Fibroblast of skin of right quadriceps (primary cell): Measurements from ENCODE around the gene IL17C.

Experiments
- DNase-seq: peaks from one replicate; pipeline ENCODE4 v3.0.0-alpha.2; 2013

IL17C gene

DNA sequence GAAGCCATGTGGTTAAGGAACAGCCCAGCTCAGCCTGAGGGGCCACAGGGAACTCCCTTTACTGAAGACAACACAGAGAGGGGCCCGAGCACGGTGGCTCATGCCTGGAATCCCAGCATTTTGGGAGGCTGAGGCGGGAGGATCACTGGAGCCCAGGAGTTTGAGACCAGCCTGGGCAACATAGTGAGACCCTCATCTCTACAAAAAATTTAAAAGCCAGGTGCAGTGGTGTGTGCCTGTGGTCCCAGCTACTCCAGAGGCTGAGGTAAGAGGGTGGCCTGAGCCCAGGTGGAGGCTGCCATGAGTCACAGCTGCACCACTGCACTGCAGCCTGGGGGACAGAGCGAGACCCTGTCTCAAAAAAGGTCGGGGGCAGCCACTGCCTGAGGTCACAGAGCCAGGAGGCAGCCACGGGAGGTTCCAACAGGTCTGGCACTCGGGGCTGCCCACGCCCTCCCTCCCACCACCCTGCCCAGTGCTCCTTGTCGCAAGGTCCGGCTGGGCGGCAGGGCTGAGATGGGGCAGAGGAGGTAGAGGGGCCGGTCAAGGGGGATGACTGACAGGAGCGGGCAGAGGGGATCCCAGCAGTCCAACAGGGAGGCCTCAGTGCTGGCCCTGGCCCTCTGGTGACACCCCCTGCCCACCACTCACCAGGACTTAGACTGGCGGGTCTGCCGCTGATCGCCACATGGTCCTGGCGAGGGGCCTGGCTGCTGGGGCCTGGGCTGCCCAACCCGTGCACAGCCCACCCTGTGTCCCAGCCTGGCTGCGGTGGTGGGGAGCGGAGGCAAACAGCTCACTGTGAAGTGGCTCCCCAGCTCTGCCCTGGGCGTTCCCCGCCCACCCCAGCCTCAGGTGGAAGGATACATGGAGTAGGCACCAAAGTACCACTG is 9.1 kb downstream of the IL17C start:
- DNase-seq = no peak

DNA sequence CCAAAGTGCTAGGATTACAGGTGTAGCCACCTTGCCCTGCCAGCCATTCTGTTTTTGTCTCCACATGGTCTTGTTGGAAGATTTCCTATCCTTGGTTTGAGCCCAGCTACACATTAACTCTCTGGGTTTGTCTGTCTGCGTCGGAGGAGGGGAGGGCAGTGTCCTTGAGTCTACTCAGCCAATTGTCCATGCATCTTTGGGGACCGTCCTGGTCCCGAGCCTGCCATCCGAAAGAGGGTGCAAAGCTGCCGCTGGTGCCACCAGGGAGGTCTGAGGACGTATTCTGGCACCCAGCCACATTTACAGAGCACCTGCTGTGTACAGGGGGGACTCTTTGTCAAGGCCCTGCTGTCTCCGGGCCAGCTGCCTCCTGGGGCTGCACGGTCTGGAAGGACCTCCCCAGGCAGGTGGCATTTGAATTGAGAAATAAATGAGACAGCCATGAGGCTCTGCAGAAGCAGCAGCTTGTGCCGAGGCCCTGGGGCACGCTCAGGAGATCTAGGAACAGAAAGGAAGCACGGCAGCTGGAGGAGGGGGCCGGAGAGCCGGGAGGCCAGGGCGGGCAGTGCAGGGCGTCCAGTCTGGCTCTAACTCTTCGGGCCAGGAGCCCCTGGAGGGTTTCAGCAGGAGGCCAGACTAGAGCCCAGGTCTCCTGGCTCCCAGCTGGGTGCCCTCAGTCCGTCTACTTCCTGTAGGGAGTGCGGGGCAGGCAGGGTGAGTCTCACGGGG is 11.0 kb downstream of the IL17C start:
- no peak for DNase-seq

- DNase-seq = no peak
Observed at GRCh38 chr16:88649924-88650748, 11.8 kb downstream of the IL17C start.

DNA sequence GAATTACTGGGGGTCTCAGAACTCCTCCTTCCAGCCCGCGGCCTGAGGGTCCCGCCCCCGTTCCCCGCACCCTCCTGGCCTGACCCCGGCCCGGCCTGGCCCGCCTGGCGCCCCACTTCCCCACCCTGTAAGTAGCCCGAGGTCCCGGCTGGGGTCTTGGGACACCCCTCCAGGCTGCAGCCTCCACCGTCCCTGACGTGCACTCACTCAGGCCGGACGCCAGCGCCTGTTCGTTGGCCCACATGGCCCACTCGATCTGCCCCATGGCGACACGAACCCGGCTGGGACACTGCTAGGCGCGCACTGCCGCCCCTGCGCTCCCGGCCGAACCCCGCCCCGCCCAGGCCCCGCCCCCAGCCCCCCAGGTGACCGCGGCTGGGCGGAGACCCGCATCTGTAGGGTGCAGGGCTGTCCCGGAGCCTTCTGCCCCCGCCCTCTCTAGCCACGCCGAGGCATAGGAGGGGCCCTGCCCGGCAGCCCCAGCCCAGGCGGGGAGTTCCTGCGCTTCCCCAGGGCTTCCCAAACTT is 12.4 kb downstream of the IL17C start, which contains the start of gene CYBA:
CYBA (minus strand) TSS at position 305 of the 527 bp plus-strand sequence; CDS start at position 265, 40 bp downstream.
- DNase-seq = peak; percentile 52

DNA sequence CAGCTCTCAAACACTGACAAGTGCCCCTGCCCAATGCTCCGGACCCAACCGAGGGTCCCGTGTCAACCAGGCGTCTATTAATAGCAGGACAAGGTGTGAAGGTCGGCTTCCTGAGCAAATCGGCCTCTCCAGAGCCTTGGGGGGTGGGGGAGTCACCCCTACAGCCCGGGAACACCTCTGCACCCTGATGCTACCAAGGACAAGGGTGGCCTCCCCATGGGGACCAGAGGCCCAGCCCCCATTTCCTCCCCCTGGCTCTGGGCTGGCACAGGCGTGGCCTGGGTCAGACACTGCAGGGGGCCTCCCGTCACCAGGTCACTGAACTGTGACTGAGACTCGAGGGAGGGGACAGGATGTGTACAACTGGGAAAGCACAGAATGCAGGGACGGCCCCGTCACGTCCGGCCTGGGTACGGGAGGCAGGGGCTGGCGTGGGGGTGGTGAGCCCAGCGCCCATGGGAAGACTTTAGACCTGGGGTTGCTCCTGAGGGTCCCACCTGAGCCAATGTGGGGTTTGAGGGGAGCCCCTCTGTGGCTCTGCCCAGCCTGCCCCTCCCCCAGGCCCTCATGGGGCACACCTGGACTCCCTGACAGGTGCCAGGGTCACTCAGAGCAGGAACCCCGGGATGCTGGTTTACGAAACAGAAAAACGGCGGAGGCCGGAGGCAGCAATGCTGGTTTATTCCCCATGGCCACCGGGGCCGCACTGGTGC is 13.1 kb downstream of the IL17C start:
- DNase-seq = no peak

DNA sequence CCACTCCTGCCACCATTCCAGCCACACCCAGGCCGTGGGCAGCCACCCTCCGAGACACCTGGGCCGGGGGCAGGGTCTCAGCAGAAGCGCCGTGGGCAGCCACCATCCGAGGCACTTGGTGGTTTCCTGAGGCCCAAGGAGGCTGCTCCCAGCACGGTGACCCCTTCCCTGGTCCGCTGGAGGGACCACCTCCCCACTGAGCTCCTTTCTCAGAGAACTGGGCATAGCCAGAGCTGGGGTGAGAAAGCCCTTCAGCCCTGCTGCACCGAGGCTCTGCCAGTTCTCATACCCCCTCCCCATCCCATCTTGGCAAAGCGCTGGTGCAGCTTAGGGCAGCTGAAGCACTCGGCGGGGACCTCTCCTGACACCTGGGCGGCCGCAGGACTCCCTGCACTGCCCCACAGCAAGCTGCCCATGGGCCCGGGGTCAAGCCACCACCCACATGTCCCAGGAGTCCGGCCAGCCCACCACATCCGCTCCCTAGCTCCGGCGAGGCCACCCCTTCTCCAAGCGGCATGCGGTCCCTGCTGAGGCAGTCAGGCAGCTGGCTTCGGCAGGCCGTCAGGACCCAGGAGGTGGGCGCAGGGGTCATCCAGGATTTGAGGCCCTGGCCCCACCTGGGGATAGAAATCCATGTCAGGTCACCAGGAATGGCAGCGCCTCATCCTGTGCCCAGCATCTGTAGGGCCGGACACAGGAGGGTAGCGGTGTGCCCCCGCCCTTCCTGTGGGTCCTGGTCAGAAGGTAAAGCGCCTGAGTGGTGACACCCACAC is 13.8 kb downstream of the IL17C start:
- no peak for DNase-seq

GRCh38 chr16:88652762-88653063 is 14.3 kb downstream of the IL17C start:
- no peak for DNase-seq

- DNase-seq = no peak
Observed at GRCh38 chr16:88653101-88653500, 14.7 kb downstream of the IL17C start.

DNA sequence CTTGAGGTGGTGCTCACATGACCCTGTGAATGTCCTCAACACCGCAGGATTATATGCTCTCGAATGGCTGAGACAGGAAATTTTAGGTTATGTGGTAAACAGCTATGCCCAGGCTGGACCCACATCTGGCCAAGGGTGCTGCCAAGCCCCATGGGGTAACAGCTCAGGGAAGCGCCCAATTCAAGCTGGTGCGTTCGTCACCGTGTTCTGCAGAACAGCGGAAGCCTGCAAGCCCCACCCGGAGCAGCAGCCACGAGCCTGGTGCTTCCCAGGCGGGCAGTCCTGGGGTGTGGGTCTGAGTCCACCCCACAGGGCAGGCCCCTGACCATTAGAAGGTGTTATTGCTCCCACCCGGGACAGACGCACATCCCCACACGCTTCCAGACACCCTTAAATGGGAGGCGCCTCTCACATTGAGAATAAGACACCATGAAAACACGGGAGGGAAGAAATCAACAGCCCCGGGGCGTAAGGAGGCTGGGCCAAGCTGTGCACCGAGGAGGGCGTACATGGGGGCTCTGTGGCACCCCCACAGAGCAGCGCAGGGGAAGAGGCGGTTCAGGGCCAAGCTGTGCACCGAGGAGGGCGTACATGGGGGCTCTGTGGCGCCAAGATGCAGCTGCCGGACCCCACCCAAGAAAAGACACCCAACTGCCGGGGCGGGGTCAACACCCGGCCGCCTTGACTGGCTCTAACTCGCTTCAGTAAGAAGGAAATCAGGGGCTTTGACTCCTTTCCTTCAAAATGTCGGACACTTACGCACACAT is 15.4 kb downstream of the IL17C start:
- no peak for DNase-seq

- DNase-seq = no peak
Observed at GRCh38 chr16:88654363-88655052, 16.1 kb downstream of the IL17C start.

GRCh38 chr16:88655053-88655732 is 16.8 kb downstream of the IL17C start:
- no peak for DNase-seq

DNA sequence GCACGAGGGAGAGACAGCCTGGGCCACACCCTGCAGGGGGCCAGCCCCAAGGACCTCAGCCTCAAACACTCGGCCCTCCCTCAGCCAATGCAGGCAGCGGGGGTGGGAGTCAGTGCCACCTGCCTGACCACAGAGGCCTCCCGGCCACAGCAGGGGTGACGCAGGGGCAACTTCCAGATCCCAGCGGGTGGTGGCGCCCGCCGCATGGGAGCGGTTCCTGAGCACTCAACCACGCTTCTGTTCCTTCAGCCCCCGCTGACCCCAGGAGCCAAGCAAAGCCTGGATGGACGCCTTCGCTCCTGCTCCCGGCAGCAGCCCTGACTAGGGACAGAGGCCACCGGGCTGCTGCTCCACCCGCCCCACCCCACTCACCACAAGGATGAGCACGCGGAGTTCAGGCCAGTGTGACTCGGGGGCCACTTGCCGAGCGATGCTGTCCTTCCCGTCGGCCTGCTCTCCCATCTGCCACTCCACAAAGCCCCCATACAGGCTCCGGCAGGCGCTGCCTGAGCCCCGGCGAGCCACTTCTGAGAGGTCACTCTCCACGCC is 17.4 kb downstream of the IL17C start:
- DNase-seq = no peak

- no peak for DNase-seq
Observed at GRCh38 chr16:88656291-88656980, 18.1 kb downstream of the IL17C start.

DNA sequence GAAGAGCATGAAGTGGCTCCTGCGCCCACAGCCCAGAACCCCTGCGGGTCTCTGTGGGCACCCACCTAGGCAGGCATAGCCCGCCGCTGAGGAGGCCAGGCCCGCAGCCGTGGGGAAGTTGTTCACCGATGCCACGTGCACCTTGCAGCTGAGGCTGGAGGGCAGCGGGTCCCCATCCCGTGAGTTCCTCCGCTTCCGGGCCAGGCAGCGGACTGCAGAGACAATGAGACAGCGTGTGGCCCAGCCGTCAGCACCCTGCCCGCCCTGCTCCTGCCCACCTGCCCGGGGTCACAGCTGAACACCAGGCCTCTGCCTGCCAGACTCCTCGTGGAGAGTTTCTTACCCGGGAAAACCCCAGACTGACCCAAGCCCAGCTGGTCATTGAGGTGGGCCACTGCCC is 19.0 kb downstream of the IL17C start:
- DNase-seq = no peak

DNA sequence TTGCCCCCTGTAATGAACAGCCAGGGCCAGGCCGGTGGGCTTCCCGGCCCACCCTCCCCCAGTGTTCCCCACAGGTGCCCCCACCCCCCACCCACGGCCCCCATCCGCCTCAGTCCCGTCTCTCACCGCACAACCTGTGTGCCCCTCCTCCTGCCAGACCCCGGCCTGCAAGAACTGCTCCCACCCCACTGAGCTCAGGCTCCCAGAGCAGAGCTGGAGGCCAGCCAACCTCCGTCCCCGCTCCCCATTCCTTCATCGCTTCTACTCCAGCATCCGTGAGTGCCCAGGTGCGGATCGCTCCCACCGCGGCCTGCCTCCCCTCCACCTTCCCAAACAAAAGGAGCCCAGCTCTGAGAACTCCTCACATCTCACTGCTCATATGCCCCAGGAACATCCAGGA is 20.3 kb downstream of the IL17C start:
- DNase-seq = no peak

GRCh38 chr16:88659160-88659559 is 20.8 kb downstream of the IL17C start:
- DNase-seq = no peak

GRCh38 chr16:88661468-88661867 is 23.1 kb downstream of the IL17C start:
- no peak for DNase-seq

GRCh38 chr16:88662222-88662842 is 24.0 kb downstream of the IL17C start:
- DNase-seq = no peak
